Measurements from ENCODE around the gene NCOA4. TPM values are rescaled to one million over a fixed set of nuclear protein-coding genes. Genes with fewer than 3 reads are reported as not detected.
"Not testable (repeated sequence)": the region's sequence is repeated elsewhere in the genome, so short reads cannot be mapped to it uniquely, and the experiment has no call there.

NCOA4 gene
- total and polyA plus RNA-seq, 2 of the 8 experiments (the other 6 are each of a cell fraction or from before 2014, with no cell fraction given), result 28.9 to 65.2 TPM

DNA sequence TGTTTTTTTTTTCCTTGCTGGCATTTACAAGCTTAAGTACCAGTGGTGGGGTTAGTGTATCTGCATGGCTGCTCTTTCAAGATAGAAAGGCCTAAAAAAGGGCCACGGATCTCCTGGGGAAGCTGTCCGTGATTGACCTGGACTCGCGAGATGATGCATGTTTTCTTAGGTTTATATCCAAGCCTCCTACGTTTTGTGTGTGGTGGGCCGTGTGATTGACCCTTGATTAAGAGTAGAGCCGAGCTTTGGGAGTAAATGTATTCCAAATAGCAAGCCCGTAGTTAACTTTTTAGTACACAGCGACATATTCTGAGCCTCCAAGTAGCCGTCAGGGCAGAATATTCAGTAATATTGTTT, 57.6 kb downstream of the NCOA4 start:
- H3K14ac ChIP-seq (ENCODE audit: insufficient read length); H3K9me3 ChIP-seq (ENCODE audit: insufficient read depth in 2 of 2, low read depth in 1 of 2, low read length in 1 of 2); POLR2A ChIA-PET (ENCODE audit: partially characterized antibody); H2BK120ac ChIP-seq (replicated peaks; ENCODE audit: low read depth, low read length); H3K23ac ChIP-seq (ENCODE audit: insufficient read length); H3K27me3 ChIP-seq (replicated peaks in 1 of 4; ENCODE audit: control insufficient read depth in 3 of 4, extremely low read depth in 1 of 4, insufficient read depth in 3 of 4, low read length in 3 of 4); H3K4me1 ChIP-seq (replicated peaks in 1 of 4; ENCODE audit: control insufficient read depth in 3 of 4, insufficient read depth in 4 of 4, low read length in 3 of 4); H3K4ac ChIP-seq (replicated peaks; ENCODE audit: insufficient read length, low read depth, low read length); H3K23me2 ChIP-seq (ENCODE audit: low read depth, low read length); H4K91ac ChIP-seq (replicated peaks; ENCODE audit: insufficient read length, low read length); DNase-seq (ENCODE audit: low read depth in 1 of 2, low spot score in 2 of 2); H3K56ac ChIP-seq (replicated peaks; ENCODE audit: insufficient read length, low read depth, low read length); H4K8ac ChIP-seq (ENCODE audit: extremely low read depth, insufficient read depth, low read length); H2AFZ ChIP-seq (ENCODE audit: low read length); H2BK20ac ChIP-seq (ENCODE audit: low read length); H3K79me1 ChIP-seq (ENCODE audit: low read depth, low read length); H3K36me3 ChIP-seq (ENCODE audit: control insufficient read depth in 2 of 4, insufficient read depth in 4 of 4, low read length in 3 of 4); H2BK15ac ChIP-seq (ENCODE audit: low read length); H2BK12ac ChIP-seq (ENCODE audit: low read depth, low read length); H2AK5ac ChIP-seq (ENCODE audit: low read depth, low read length); H4K20me1 ChIP-seq (replicated peaks in 1 of 2; ENCODE audit: control insufficient read depth in 1 of 2, insufficient read depth in 2 of 2, low read length in 2 of 2); FAIRE-seq; H4K5ac ChIP-seq (ENCODE audit: insufficient read length, low read depth, low read length); H3K18ac ChIP-seq (ENCODE audit: extremely low read depth, low read length); H2BK5ac ChIP-seq (ENCODE audit: low read depth, low read length): not testable (repeated sequence)
- Histone ChIP-seq H3K27ac (ENCODE audit: low read depth, low read length) (peak overlapping the region; percentile 73; the same call in 1 of the 2 replicates), H3K79me2 (ENCODE audit: control insufficient read depth in 1 of 2, insufficient read depth in 2 of 2, low read length in 2 of 2) (peaks cover 12 to 74% of the 10 kb centered on the region in 2 experiments), H3K4me2 (ENCODE audit: insufficient read depth in 1 of 2, low read depth in 2 of 2, low read length in 2 of 2) (peak overlapping the region; percentile 63 to 84; a peak in 3 of 4 replicates), H3K4me3 (ENCODE audit: extremely low read depth in 1 of 4, insufficient read depth in 2 of 4, low read depth in 3 of 4, low read length in 4 of 4) (peak overlapping the region; percentile 66 to 92 (median 82)), H3K9ac (replicated peaks in 1 of 4; ENCODE audit: extremely low read depth in 1 of 4, low read depth in 3 of 4, low read length in 3 of 4) (peak overlapping the region; percentile 49 to 92 (median 80))
- CTCF ChIA-PET (ENCODE audit: partially characterized antibody), result interaction anchor here (0.7 kb wide), 1 partner anchor 104 kb away, joined by 3 read pairs; no protein-coding TSS in a partner anchor
- WGBS, 2 experiments (ENCODE audit: extremely low coverage in 1 of 2, insufficient coverage in 1 of 2, insufficient read length in 1 of 2, insufficient replicate concordance in 2 of 2, low coverage in 1 of 2, low lambda C conversion rate in 2 of 2, missing lambda C conversion rate in 1 of 2), result 3% methylated on average over 9 of the region's 10 CpGs; no CpG with 5 or more reads in 1 of the 2 experiments
- peak in 1 of 2 experiments; percentile 2; a peak in 1 of 3 replicates for TF ChIP-seq POLR2A (IDR thresholded peaks at IDR 0.05; ENCODE audit: control extremely low read depth in 1 of 2, low read depth in 2 of 2, low read length in 2 of 2)
